ENCODE data around the gene SCML1. TPM values are rescaled to one million over a fixed set of nuclear protein-coding genes. Genes with fewer than 3 reads are reported as not detected.

Gene SCML1
- total RNA-seq, 1 donor from 2014 or later: 12.3 TPM

GRCh38 chrX:17768997-17769396 lies 31.7 kb downstream of the SCML1 start:
- no peak for DNase-seq
- intact Hi-C loops (cut with DNase I): no loop called here

GRCh38 chrX:17769701-17770269 lies 32.5 kb downstream of the SCML1 start:
- no peak for TF ChIP-seq CTCF (IDR thresholded peaks at IDR 0.05)
- no peaks in the 10 kb centered on the region for H3K4me1 ChIP-seq
- no peaks in the 10 kb centered on the region for H3K9me3 ChIP-seq
- no peaks in the 10 kb centered on the region for H3K27me3 ChIP-seq
- ATAC-seq: no peak
- intact Hi-C loops (cut with DNase I): no loop called here
- DNase-seq: no peak
- no peak overlapping the region for H3K4me3 ChIP-seq
- H3K27ac ChIP-seq: no peak overlapping the region
- no peaks in the 10 kb centered on the region for H3K36me3 ChIP-seq

More at GRCh38 chrX:17768997-17769396, 31.7 kb downstream of the SCML1 start:
- Histone ChIP-seq H3K36me3 (no peaks in the 10 kb centered on the region), H3K4me1 (no peaks in the 10 kb centered on the region), H3K9me3 (no peaks in the 10 kb centered on the region), H3K27ac (no peak overlapping the region), H3K4me3 (no peak overlapping the region), H3K27me3 (no peaks in the 10 kb centered on the region)
- ATAC-seq: no peak
- TF ChIP-seq CTCF (IDR thresholded peaks at IDR 0.05): no peak

DNA sequence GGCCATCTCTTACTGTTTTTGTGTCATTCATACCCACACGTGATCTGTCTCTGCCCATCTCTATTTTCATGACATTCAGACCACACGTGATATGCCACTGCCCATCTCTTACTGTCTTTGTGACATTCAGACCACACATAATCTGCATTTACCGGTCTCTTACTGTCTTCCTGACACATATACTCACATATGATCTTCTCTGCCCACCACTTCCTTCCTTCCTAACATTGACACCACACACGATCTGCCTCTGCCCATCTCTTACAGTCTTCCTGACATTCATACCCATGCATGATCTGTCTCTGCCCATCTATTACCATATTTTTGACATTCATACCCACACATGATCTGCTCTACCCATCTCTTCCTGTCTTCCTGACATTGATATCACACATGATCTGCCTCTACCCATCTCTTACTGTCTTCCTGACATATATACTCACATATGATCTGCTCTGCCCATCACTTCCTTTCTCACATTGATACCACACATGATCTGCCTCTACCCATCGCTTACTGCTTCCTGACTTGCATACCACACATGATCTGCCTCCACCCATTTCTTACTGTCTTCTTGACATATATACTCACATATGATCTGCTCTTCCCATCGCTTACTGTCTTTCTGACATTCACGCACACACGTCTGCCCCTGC lies 36.1 kb downstream of the SCML1 start:
- no peak for TF ChIP-seq CTCF (IDR thresholded peaks at IDR 0.05)
- Histone ChIP-seq H3K4me3 (no peak overlapping the region), H3K36me3 (no peaks in the 10 kb centered on the region), H3K27ac (no peak overlapping the region), H3K9me3 (no peaks in the 10 kb centered on the region), H3K27me3 (no peaks in the 10 kb centered on the region), H3K4me1 (no peaks in the 10 kb centered on the region)
- DNase-seq: no peak
- ATAC-seq: no peak
- intact Hi-C loops (cut with DNase I): no loop called here

- intact Hi-C loops (cut with DNase I): no loop called here
- Histone ChIP-seq H3K9me3 (no peaks in the 10 kb centered on the region), H3K4me1 (no peaks in the 10 kb centered on the region), H3K4me3 (no peak overlapping the region), H3K27me3 (no peaks in the 10 kb centered on the region), H3K27ac (no peak overlapping the region), H3K36me3 (no peaks in the 10 kb centered on the region)
- ATAC-seq (no peak), DNase-seq (no peak)
- TF ChIP-seq CTCF (IDR thresholded peaks at IDR 0.05): no peak
Measured at GRCh38 chrX:17774053-17774452, 36.8 kb downstream of the SCML1 start.

- H3K27me3 ChIP-seq: no peaks in the 10 kb centered on the region
- ATAC-seq (no peak), DNase-seq (no peak)
- no peaks in the 10 kb centered on the region for H3K4me1 ChIP-seq
- no peaks in the 10 kb centered on the region for H3K9me3 ChIP-seq
- H3K4me3 ChIP-seq: no peak overlapping the region
- intact Hi-C loops (cut with DNase I): no loop called here
- H3K27ac ChIP-seq: no peak overlapping the region
- no peak for TF ChIP-seq CTCF (IDR thresholded peaks at IDR 0.05)
- no peaks in the 10 kb centered on the region for H3K36me3 ChIP-seq
Measured at GRCh38 chrX:17778997-17779396, 41.7 kb downstream of the SCML1 start.
